ENCODE measurements around the gene MKI67.
A peak's percentile ranks its signal among the peaks of the same experiment; 100 is the strongest.

The MKI67 gene

GRCh38 chr10:128051548-128051947, 74.7 kb downstream of the MKI67 start:
- Histone ChIP-seq H3K27me3 (replicated peaks; ENCODE audit: control insufficient read depth, insufficient read depth, low read length) (no peaks in the 10 kb centered on the region), H3K4me3 (replicated peaks; ENCODE audit: low read depth, low read length) (no peak overlapping the region), H3K36me3 (ENCODE audit: control insufficient read depth, insufficient read depth, low read length) (peaks cover 6% of the 10 kb centered on the region)
- no peak for TF ChIP-seq CTCF (IDR thresholded peaks at IDR 0.05; ENCODE audit: insufficient read depth, low read length, poor library complexity, severe bottlenecking)
- DNase-seq (ENCODE audit: extremely low read depth, insufficient read length): no peak

- DNase-seq (ENCODE audit: extremely low read depth, insufficient read length): no peak
These were observed 75.3 kb downstream of the MKI67 start for GRCh38 chr10:128050936-128051335.

GRCh38 chr10:128050121-128050516, 76.1 kb downstream of the MKI67 start:
- TF ChIP-seq CTCF (IDR thresholded peaks at IDR 0.05; ENCODE audit: insufficient read depth, low read length, poor library complexity, severe bottlenecking): no peak
- Histone ChIP-seq H3K4me3 (replicated peaks; ENCODE audit: low read depth, low read length) (no peak overlapping the region), H3K36me3 (ENCODE audit: control insufficient read depth, insufficient read depth, low read length) (peaks cover 2% of the 10 kb centered on the region), H3K27me3 (replicated peaks; ENCODE audit: control insufficient read depth, insufficient read depth, low read length) (no peaks in the 10 kb centered on the region)
- no peak for DNase-seq (ENCODE audit: extremely low read depth, insufficient read length)

More at GRCh38 chr10:128050936-128051335, 75.3 kb downstream of the MKI67 start:
- Histone ChIP-seq H3K27me3 (replicated peaks; ENCODE audit: control insufficient read depth, insufficient read depth, low read length) (no peaks in the 10 kb centered on the region), H3K4me3 (replicated peaks; ENCODE audit: low read depth, low read length) (no peak overlapping the region), H3K36me3 (ENCODE audit: control insufficient read depth, insufficient read depth, low read length) (peaks cover 6% of the 10 kb centered on the region)
- TF ChIP-seq CTCF (IDR thresholded peaks at IDR 0.05; ENCODE audit: insufficient read depth, low read length, poor library complexity, severe bottlenecking): no peak

- DNase-seq (ENCODE audit: extremely low read depth, insufficient read length): no peak
- Histone ChIP-seq H3K4me3 (replicated peaks; ENCODE audit: low read depth, low read length) (no peak overlapping the region), H3K27me3 (replicated peaks; ENCODE audit: control insufficient read depth, insufficient read depth, low read length) (no peaks in the 10 kb centered on the region), H3K36me3 (ENCODE audit: control insufficient read depth, insufficient read depth, low read length) (peaks cover 2% of the 10 kb centered on the region)
- no peak for TF ChIP-seq CTCF (IDR thresholded peaks at IDR 0.05; ENCODE audit: insufficient read depth, low read length, poor library complexity, severe bottlenecking)
These were observed 76.8 kb downstream of the MKI67 start for GRCh38 chr10:128049226-128050120.

- H3K4me3 ChIP-seq (replicated peaks; ENCODE audit: low read depth, low read length): peak overlapping the region; percentile 61
These were observed 77.4 kb downstream of the MKI67 start for GRCh38 chr10:128048819-128049210.

More at GRCh38 chr10:128048819-128049210, 77.4 kb downstream of the MKI67 start:
- no peaks in the 10 kb centered on the region for H3K27me3 ChIP-seq (replicated peaks; ENCODE audit: control insufficient read depth, insufficient read depth, low read length)
- peaks cover 2% of the 10 kb centered on the region for H3K36me3 ChIP-seq (ENCODE audit: control insufficient read depth, insufficient read depth, low read length)
- no peak for TF ChIP-seq CTCF (IDR thresholded peaks at IDR 0.05; ENCODE audit: insufficient read depth, low read length, poor library complexity, severe bottlenecking)
- DNase-seq (ENCODE audit: extremely low read depth, insufficient read length): no peak
